Caco-2 (cell line): ENCODE results near the gene GHR. TPM values are rescaled to one million over a fixed set of nuclear protein-coding genes. Genes with fewer than 3 reads are reported as not detected.

Experiments used
- BruUV-seq: library from RNA; stranded (reverse); fragments of 400-500 nt; replicated peaks from 2 replicates; lab custom pipeline; 2021; lab: Mats Ljungman, UMichigan
- CTCF ChIA-PET: fragments of 300-600 bp; sonication (Branson Sonifier 250); formaldehyde crosslinking; loops from one replicate; lab custom pipeline; 2022; ENCODE audit warnings: antibody characterized with exemption; lab: Charles Lee
- POLR2A ChIA-PET: fragments of 300-600 bp; sonication (Branson Sonifier 250); formaldehyde crosslinking; loops from one replicate; lab custom pipeline; 2022; ENCODE audit warnings: antibody characterized with exemption; lab: Charles Lee
- DNase-seq, 2 experiments: peaks; one replicate each; pipeline versions ENCODE4 v3.0.0 to v3.0.0-alpha.2; 2020 to 2022
- H3K27me3 ChIP-seq: replicated peaks from 2 replicates; pipeline ENCODE4 v1.6.0; 2011; ENCODE audit warnings: low read length; ENCODE audit not compliant: control insufficient read depth, insufficient read depth
- H3K36me3 ChIP-seq: 2 replicates; pipeline ENCODE4 v1.5.1; 2011; ENCODE audit warnings: low read length; ENCODE audit not compliant: control insufficient read depth, insufficient read depth
- H3K4me1 ChIP-seq: fragments of 250-450 bp; sonication (Bioruptor Pico); 2 replicates; pipeline ENCODE4 v1.5.1; 2020; ENCODE audit warnings: mild to moderate bottlenecking
- H3K4me3 ChIP-seq: 2 replicates; pipeline ENCODE4 v1.5.1; 2011; ENCODE audit warnings: low read depth, mild to moderate bottlenecking, control low read depth, low read length
- H3K9me3 ChIP-seq: fragments of 250-450 bp; sonication (Bioruptor Pico); 2 replicates; pipeline ENCODE4 v1.5.1; 2020; ENCODE audit warnings: mild to moderate bottlenecking, moderate library complexity
- H3K27ac Mint-ChIP-seq: one replicate; pipeline ENCODE4 v1.8.0; 2022; ENCODE audit warnings: mixed read lengths; ENCODE audit not compliant: unreplicated experiment
- H3K27me3 Mint-ChIP-seq: one replicate; pipeline ENCODE4 v1.8.0; 2022; ENCODE audit warnings: mixed read lengths; ENCODE audit not compliant: insufficient read depth, unreplicated experiment
- H3K36me3 Mint-ChIP-seq: one replicate; pipeline ENCODE4 v1.8.0; 2022; ENCODE audit warnings: mild to moderate bottlenecking, mixed read lengths; ENCODE audit not compliant: insufficient read depth, unreplicated experiment
- H3K4me1 Mint-ChIP-seq: one replicate; pipeline ENCODE4 v1.8.0; 2022; ENCODE audit warnings: low read depth, mixed read lengths; ENCODE audit not compliant: unreplicated experiment
- H3K4me3 Mint-ChIP-seq: one replicate; pipeline ENCODE4 v1.8.0; 2022; ENCODE audit warnings: mild to moderate bottlenecking, moderate library complexity, mixed read lengths; ENCODE audit not compliant: unreplicated experiment
- H3K9me3 Mint-ChIP-seq: one replicate; pipeline ENCODE4 v1.8.0; 2022; ENCODE audit warnings: mixed read lengths; ENCODE audit not compliant: unreplicated experiment
- intact Hi-C: fragments of 100-400 bp; cut with micrococcal nuclease; formaldehyde crosslinking; loops from one replicate; pipeline ENCODE4 v1.10.0; 2022; ENCODE audit not compliant: unreplicated experiment
- total RNA-seq: library from RNA; stranded (reverse); gene quantifications from 2 replicates; pipeline ENCODE4 v1.2.3, GENCODE V29; 2022
- TF ChIP-seq, protein P1 (sequence below), 2 experiments: fragments of 200-600 bp in 1 of 2; IDR thresholded peaks; 1 replicate in 1 of 2; 2 replicates in 1 of 2; pipeline versions ENCODE4 v1.5.1 to v1.8.0; 2011 to 2022; ENCODE audit warnings: antibody characterized with exemption in 1 of 2, control low read depth in 1 of 2, inconsistent platforms in 1 of 2, low read depth in 1 of 2, low read length in 1 of 2, mild to moderate bottlenecking in 1 of 2, moderate library complexity in 1 of 2; ENCODE audit not compliant: insufficient read depth in 1 of 2, severe bottlenecking in 1 of 2, unreplicated experiment in 1 of 2

GHR gene
- total RNA-seq, 1 experiment from 2014 or later = 0.54 TPM

DNA sequence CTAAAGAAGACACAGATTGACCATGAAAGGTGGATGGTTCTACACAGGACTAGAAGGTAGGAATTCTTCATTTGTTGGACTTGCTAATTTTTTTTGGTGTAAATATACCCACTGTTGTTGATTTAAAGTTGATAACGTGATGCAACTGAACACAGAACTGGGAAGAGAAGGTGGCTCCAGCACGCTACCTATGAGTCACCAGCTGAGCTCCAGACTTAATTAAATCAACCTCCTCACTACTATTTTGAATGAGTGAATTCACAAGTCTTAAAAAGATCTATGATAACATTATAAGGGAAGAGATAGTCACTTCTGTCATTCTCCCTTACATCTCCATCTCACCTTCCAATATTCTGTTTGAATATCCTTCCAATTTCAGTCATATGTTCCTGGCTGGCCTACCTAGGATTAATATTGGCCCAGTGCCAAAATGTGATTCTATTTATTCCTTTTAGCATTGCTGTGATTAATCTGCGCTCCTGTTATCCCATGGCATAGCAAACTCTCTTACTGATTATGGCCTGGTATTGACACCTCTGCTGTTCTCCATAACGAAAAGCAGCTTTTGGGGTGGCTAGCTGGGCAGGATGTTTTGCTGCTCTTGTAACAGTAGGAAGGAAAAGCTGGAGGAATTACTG is 197.5 kb downstream of the GHR start:
- Mint-ChIP-seq H3K9me3 (no peaks in the 10 kb centered on the region), H3K4me1 (no peaks in the 10 kb centered on the region), H3K27me3 (peaks cover 4% of the 10 kb centered on the region), H3K4me3 (no peak overlapping the region), H3K27ac (no peak overlapping the region), H3K36me3 (no peaks in the 10 kb centered on the region)
- POLR2A ChIA-PET = no interaction called here
- no TSS peak for BruUV-seq
- DNase-seq = no peak
- Histone ChIP-seq H3K27me3 (no peaks in the 10 kb centered on the region), H3K9me3 (no peaks in the 10 kb centered on the region), H3K4me1 (no peaks in the 10 kb centered on the region), H3K36me3 (no peaks in the 10 kb centered on the region), H3K4me3 (no peak overlapping the region)
- CTCF ChIA-PET = no interaction called here
- TF ChIP-seq, protein P1, sequence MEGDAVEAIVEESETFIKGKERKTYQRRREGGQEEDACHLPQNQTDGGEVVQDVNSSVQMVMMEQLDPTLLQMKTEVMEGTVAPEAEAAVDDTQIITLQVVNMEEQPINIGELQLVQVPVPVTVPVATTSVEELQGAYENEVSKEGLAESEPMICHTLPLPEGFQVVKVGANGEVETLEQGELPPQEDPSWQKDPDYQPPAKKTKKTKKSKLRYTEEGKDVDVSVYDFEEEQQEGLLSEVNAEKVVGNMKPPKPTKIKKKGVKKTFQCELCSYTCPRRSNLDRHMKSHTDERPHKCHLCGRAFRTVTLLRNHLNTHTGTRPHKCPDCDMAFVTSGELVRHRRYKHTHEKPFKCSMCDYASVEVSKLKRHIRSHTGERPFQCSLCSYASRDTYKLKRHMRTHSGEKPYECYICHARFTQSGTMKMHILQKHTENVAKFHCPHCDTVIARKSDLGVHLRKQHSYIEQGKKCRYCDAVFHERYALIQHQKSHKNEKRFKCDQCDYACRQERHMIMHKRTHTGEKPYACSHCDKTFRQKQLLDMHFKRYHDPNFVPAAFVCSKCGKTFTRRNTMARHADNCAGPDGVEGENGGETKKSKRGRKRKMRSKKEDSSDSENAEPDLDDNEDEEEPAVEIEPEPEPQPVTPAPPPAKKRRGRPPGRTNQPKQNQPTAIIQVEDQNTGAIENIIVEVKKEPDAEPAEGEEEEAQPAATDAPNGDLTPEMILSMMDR (IDR thresholded peaks at IDR 0.05; ENCODE audit: insufficient read depth in 1 of 2, low read depth in 1 of 2, low read length in 1 of 2, severe bottlenecking in 1 of 2, unreplicated experiment in 1 of 2) = no peak
- intact Hi-C loops = no loop called here

DNA sequence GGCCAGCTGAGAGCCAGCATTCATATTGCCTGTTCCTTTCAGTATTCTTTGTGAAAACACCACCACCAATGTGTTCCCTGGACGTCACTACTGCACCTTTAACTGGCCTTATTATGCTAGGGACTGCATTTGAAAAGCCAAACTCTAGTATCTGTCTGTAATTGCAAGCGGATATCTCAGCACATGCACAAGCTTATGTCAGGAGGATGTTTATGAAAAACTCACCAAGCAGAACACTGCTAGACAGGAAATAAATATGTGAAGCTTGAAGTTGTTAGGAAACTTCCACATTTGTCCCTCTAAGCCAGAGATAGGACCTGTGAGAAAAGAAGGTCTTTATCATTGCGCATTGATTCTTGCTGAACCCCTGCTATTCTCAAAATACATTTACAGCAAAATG is 198.0 kb downstream of the GHR start:
- H3K27me3 Mint-ChIP-seq = peaks cover under 1% of the 10 kb centered on the region
- Histone ChIP-seq H3K4me3 (no peak overlapping the region), H3K9me3 (no peaks in the 10 kb centered on the region), H3K4me1 (no peaks in the 10 kb centered on the region), H3K27me3 (no peaks in the 10 kb centered on the region), H3K36me3 (no peaks in the 10 kb centered on the region)
- no TSS peak for BruUV-seq
- POLR2A ChIA-PET = no interaction called here
- H3K4me1 Mint-ChIP-seq = no peaks in the 10 kb centered on the region
- no peaks in the 10 kb centered on the region for H3K36me3 Mint-ChIP-seq
- CTCF ChIA-PET = no interaction called here
- intact Hi-C loops = no loop called here
- H3K4me3 Mint-ChIP-seq = no peak overlapping the region
- DNase-seq = no peak
- H3K9me3 Mint-ChIP-seq = no peaks in the 10 kb centered on the region
- H3K27ac Mint-ChIP-seq = no peak overlapping the region
- TF ChIP-seq, protein P1 (IDR thresholded peaks at IDR 0.05; ENCODE audit: insufficient read depth in 1 of 2, low read depth in 1 of 2, low read length in 1 of 2, severe bottlenecking in 1 of 2, unreplicated experiment in 1 of 2) = no peak

DNA sequence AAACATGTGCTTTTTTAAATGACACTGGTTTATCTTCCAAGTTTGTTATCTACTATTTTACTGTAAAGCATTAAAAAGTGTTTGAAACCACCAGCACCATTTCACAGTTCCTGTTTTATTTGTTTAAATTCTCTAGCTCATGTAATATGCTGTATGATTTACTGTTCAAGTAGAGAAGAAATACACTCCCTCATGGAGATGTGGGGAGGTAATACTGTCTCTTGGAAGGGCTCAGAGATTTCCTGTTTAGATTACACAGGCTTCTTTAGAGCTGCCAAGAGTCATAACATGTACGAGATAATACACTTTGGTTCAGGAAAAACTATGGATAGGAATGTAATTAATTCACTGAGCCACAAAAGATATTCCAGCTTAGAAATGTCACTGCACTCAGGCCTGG is 198.4 kb downstream of the GHR start:
- CTCF ChIA-PET = no interaction called here
- no peaks in the 10 kb centered on the region for H3K27me3 Mint-ChIP-seq

More for the DNA sequence above, 198.4 kb downstream of the GHR start:
- no peak overlapping the region for H3K4me3 ChIP-seq
- Mint-ChIP-seq H3K4me1 (no peaks in the 10 kb centered on the region), H3K36me3 (no peaks in the 10 kb centered on the region), H3K4me3 (no peak overlapping the region), H3K9me3 (no peaks in the 10 kb centered on the region), H3K27ac (no peak overlapping the region)
- POLR2A ChIA-PET = no interaction called here
- DNase-seq = no peak
- no TSS peak for BruUV-seq
- no peaks in the 10 kb centered on the region for H3K9me3 ChIP-seq
- intact Hi-C loops = no loop called here
- H3K4me1 ChIP-seq = no peaks in the 10 kb centered on the region
- H3K36me3 ChIP-seq = no peaks in the 10 kb centered on the region
- TF ChIP-seq, protein P1 (IDR thresholded peaks at IDR 0.05; ENCODE audit: insufficient read depth in 1 of 2, low read depth in 1 of 2, low read length in 1 of 2, severe bottlenecking in 1 of 2, unreplicated experiment in 1 of 2) = no peak
- no peaks in the 10 kb centered on the region for H3K27me3 ChIP-seq
